ENCODE measurements around the gene RNF39. TPM values are rescaled to one million over a fixed set of nuclear protein-coding genes. Genes with fewer than 3 reads are reported as not detected.

RNF39 gene
- total RNA-seq, 1 experiment from 2014 or later: 7.3 TPM

DNA sequence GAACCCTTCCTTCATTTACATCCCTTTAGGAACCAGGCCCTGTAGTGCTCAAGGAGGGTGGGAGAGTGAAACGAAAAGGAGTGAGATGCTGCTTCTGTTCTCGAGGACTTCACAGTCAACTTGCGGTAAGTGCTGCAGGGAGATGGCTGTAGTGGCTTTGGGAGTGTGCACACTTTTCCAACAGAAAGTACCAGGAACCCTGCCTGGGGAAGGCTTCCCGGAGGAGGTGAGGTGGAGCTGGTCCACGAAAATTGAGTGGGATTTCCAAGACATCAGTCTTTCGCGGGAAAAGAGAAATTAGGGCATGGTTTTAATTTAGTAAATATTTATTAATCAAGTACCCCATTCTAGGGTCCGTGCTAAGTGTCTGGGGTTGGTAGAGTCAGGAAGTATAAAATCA is 24.6 kb upstream of the RNF39 start:
- Histone ChIP-seq H4K20me1 (ENCODE audit: insufficient read depth) (no peaks in the 10 kb centered on the region), H3K4me3 (peak overlapping the region; percentile 55; the same call in 1 of the 2 replicates), H3K36me3 (ENCODE audit: low read depth) (no peaks in the 10 kb centered on the region), H3K9me3 (ENCODE audit: insufficient read depth, low read depth) (no peaks in the 10 kb centered on the region), H3K79me2 (ENCODE audit: low read depth) (no peaks in the 10 kb centered on the region), H2AFZ (peak overlapping the region; percentile 73), H3K4me2 (peak overlapping the region; percentile 87), H3K27ac (peak overlapping the region; percentile 43; the same call in 1 of the 2 replicates), H3K9me2 (ENCODE audit: insufficient read depth) (no peaks in the 10 kb centered on the region), H3K4me1 (replicated peaks; ENCODE audit: insufficient read depth) (peaks cover 75% of the 10 kb centered on the region), H3F3A (ENCODE audit: insufficient read depth, low read depth) (peaks cover 60% of the 10 kb centered on the region), H3K27me3 (ENCODE audit: insufficient read depth, low read depth) (no peaks in the 10 kb centered on the region)
- intact Hi-C loops (cut with micrococcal nuclease; ENCODE audit: unreplicated experiment): loop anchor here (1.0 to 5.0 kb wide), 2 partner anchors 9 to 227 kb away; partner anchors contain the start of gene TRIM39
- no peak for DNase-seq
- TF ChIP-seq, protein P1, sequence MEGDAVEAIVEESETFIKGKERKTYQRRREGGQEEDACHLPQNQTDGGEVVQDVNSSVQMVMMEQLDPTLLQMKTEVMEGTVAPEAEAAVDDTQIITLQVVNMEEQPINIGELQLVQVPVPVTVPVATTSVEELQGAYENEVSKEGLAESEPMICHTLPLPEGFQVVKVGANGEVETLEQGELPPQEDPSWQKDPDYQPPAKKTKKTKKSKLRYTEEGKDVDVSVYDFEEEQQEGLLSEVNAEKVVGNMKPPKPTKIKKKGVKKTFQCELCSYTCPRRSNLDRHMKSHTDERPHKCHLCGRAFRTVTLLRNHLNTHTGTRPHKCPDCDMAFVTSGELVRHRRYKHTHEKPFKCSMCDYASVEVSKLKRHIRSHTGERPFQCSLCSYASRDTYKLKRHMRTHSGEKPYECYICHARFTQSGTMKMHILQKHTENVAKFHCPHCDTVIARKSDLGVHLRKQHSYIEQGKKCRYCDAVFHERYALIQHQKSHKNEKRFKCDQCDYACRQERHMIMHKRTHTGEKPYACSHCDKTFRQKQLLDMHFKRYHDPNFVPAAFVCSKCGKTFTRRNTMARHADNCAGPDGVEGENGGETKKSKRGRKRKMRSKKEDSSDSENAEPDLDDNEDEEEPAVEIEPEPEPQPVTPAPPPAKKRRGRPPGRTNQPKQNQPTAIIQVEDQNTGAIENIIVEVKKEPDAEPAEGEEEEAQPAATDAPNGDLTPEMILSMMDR (conservative IDR thresholded peaks at IDR 0.05): no peak
- POLR2A ChIA-PET (ENCODE audit: unreplicated experiment): interaction anchor here (0.6 kb wide), 1 partner anchor 257 kb away, joined by 3 read pairs; no protein-coding TSS in a partner anchor
- BruUV-seq (replicated peaks): TSS peak; percentile 54
- CTCF ChIA-PET: no interaction called here

DNA sequence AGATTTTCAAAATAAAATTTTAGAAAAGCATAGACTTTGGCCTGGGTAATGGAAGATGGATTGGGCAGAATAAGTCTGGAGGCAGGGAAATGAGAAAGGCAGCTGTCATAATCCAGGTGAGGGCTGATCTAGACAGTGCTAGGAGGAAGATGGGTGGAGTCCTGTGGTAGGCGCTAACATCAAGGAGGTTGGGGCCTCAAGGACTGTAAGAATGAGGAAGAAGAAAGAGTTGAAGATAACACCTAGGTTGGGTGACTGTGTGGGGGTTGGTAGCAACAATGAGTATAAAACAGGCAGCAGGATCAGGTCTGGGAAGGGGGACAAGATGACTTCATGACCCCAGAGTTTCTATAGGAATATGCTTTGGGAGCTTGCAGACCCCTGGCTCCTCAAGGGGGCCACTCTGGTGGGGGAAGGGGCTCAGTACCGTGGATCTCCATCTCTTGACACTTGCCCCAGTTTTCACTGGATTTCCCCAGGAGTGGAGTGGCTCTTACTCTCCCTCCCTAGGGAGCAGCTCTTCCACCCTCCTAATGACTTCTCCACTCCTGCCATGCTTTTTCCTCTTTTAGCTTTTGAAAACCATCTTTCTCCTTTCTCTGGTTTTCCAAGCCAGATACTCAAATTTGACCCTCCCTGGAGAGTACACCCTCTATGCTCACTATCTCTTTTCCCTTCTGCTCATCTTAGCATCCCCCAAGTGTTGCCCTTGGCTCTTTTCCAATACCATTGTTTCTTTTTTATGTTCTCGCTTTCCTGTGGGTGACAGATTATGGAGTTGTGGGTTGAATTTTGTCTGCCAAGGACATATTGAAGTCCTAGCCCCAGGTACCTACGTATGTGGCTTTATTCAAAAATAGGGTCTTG is 22.6 kb upstream of the RNF39 start:
- DNase-seq: peak; percentile 46 to 79
- BruUV-seq (replicated peaks): no TSS peak
- no peak for TF ChIP-seq EZH2 (IDR thresholded peaks at IDR 0.05; ENCODE audit: low read depth)
- TF ChIP-seq, protein P1 (conservative IDR thresholded peaks at IDR 0.05): no peak
- Histone ChIP-seq H3K9me3 (ENCODE audit: insufficient read depth, low read depth) (no peaks in the 10 kb centered on the region), H2AFZ (no peak overlapping the region), H3K4me1 (replicated peaks; ENCODE audit: insufficient read depth) (peaks cover 82% of the 10 kb centered on the region), H3K9me2 (ENCODE audit: insufficient read depth) (no peaks in the 10 kb centered on the region), H3F3A (ENCODE audit: insufficient read depth, low read depth) (peaks cover 47% of the 10 kb centered on the region), H4K20me1 (ENCODE audit: insufficient read depth) (no peaks in the 10 kb centered on the region), H3K4me2 (peak overlapping the region; percentile 50), H3K79me2 (ENCODE audit: low read depth) (no peaks in the 10 kb centered on the region), H3K27me3 (ENCODE audit: insufficient read depth, low read depth) (no peaks in the 10 kb centered on the region), H3K4me3 (no peak overlapping the region), H3K27ac (no peak overlapping the region), H3K36me3 (ENCODE audit: low read depth) (no peaks in the 10 kb centered on the region)
- intact Hi-C loops (cut with micrococcal nuclease; ENCODE audit: unreplicated experiment): no loop called here
- POLR2A ChIA-PET (ENCODE audit: unreplicated experiment): no interaction called here
- CTCF ChIA-PET: no interaction called here

DNA sequence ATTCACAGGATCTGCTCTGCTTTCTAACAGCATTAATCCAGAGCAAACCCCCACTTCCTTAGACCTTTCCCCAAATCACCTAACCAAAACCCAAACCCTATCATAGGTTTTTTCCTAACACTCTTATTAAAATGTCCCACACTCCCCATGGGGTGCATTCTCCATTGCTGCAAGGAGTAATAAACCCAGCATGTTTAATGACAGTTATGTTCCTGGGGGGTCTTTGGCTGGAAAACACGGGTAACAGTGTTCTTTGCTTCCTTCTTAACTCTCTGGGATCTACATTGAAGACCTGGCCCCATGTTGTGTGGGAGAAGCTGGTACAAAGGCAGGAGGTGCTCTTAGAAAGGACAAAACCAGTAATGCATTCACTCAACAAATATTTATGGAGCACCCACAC is 21.3 kb upstream of the RNF39 start:
- no peaks in the 10 kb centered on the region for H3K36me3 ChIP-seq (ENCODE audit: low read depth)
- intact Hi-C loops (cut with micrococcal nuclease; ENCODE audit: unreplicated experiment): no loop called here
- DNase-seq: no peak
- H3K4me1 ChIP-seq (replicated peaks; ENCODE audit: insufficient read depth): peaks cover 83% of the 10 kb centered on the region
- H3K4me2 ChIP-seq: peak overlapping the region; percentile 62
- H3K9me3 ChIP-seq (ENCODE audit: insufficient read depth, low read depth): no peaks in the 10 kb centered on the region
- no peaks in the 10 kb centered on the region for H3K79me2 ChIP-seq (ENCODE audit: low read depth)
- no peaks in the 10 kb centered on the region for H4K20me1 ChIP-seq (ENCODE audit: insufficient read depth)
- H3K27me3 ChIP-seq (ENCODE audit: insufficient read depth, low read depth): no peaks in the 10 kb centered on the region
- no peak overlapping the region for H2AFZ ChIP-seq
- ChIA-PET POLR2A (ENCODE audit: unreplicated experiment) (interaction anchor here (0.6 kb wide), 1 partner anchor 18 kb away, joined by 4 read pairs; no protein-coding TSS in a partner anchor), CTCF (no interaction called here)
- BruUV-seq (replicated peaks): no TSS peak
- H3F3A ChIP-seq (ENCODE audit: insufficient read depth, low read depth): peaks cover 50% of the 10 kb centered on the region
- TF ChIP-seq, protein P1 (conservative IDR thresholded peaks at IDR 0.05): no peak
- no peak for TF ChIP-seq EZH2 (IDR thresholded peaks at IDR 0.05; ENCODE audit: low read depth)
- H3K4me3 ChIP-seq: no peak overlapping the region
- H3K9me2 ChIP-seq (ENCODE audit: insufficient read depth): no peaks in the 10 kb centered on the region
- peak overlapping the region; percentile 93 for H3K27ac ChIP-seq
